SU-DHL-6 (cell line): ENCODE data around the gene VGF.

Experiments
- CTCF ChIP-seq: fragments of 200-600 bp; sonication (generic); IDR thresholded peaks from one replicate; pipeline ENCODE4 v1.5.1; 2017; ENCODE audit warnings: antibody characterized with exemption, mild to moderate bottlenecking, low read length, moderate library complexity; ENCODE audit not compliant: insufficient read depth, poor library complexity, severe bottlenecking
- EZH2phosphoT487 ChIP-seq: fragments of 200-600 bp; sonication (generic), shearing (Covaris generic); conservative IDR thresholded peaks from 2 replicates; pipeline ENCODE4 v1.6.1; 2018; ENCODE audit warnings: mild to moderate bottlenecking, antibody characterized with exemption, low read length, moderate library complexity, mixed read lengths

GRCh38 chr7:101200862-101201599 is 35.7 kb upstream of the VGF start, which contains the start of gene MOGAT3:
- TF ChIP-seq CTCF = no peak
- TF ChIP-seq EZH2phosphoT487 = no peak
